HepG2 (cell line): ENCODE data around the gene ACTN4. TPM values are rescaled to one million over a fixed set of nuclear protein-coding genes. Genes with fewer than 3 reads are reported as not detected.

Experiments used
- ATAC-seq: fragments of 200-7000 bp; cut with Tn5 transposase; 3 replicates; pipeline ENCODE4 v1.9.1; 2020; ENCODE audit warnings: mild to moderate bottlenecking, moderate library complexity
- BruUV-seq: library from RNA; stranded (reverse); fragments of 400-500 nt; replicated peaks from 2 replicates; lab custom pipeline; 2021; lab: Mats Ljungman, UMichigan
- CTCF ChIA-PET: fragments of 300-600 bp; formaldehyde crosslinking; extraction: SDS; loops from one replicate; lab custom pipeline; 2021; ENCODE audit warnings: low total read pairs, inconsistent platforms, low intra/inter-chr PET ratio; lab: Yijun Ruan, JAX
- POLR2A ChIA-PET: fragments of 350-600 bp; sonication (Branson Sonifier 250); formaldehyde crosslinking; loops from one replicate; lab custom pipeline; 2020; ENCODE audit warnings: antibody characterized with exemption, inconsistent platforms; lab: Yijun Ruan, JAX
- DNase-seq: peaks from one replicate; pipeline ENCODE4 v3.0.0-alpha.2; 2015; ENCODE audit warnings: low spot score
- FAIRE-seq: peaks from 3 replicates; lab custom pipeline; 2011; peaks lifted over from hg19 to GRCh38; lab: Jason Lieb, UNC
- H2AFZ ChIP-seq: one replicate; pipeline ENCODE4 v1.6.1; 2011; ENCODE audit warnings: low read length, inconsistent platforms
- H3K27ac ChIP-seq: fragments of 300-600 bp; 3 replicates; pipeline ENCODE4 v1.8.0; 2011; ENCODE audit warnings: mixed run types, mild to moderate bottlenecking, mixed read lengths, low read length, inconsistent platforms; ENCODE audit not compliant: insufficient read depth; ENCODE audit errors: extremely low read length
- H3K27me3 ChIP-seq, 2 experiments: fragments of 200-600 bp in 1 of 2; 2 replicates in 1 of 2; 3 replicates in 1 of 2; pipeline versions ENCODE4 v1.6.0 to v1.8.0; 2011; ENCODE audit warnings: low read length in 2 of 2, mild to moderate bottlenecking in 2 of 2, moderate library complexity in 2 of 2, inconsistent platforms in 1 of 2; ENCODE audit not compliant: insufficient read depth in 2 of 2, control insufficient read depth in 1 of 2
- H3K36me3 ChIP-seq, 2 experiments: fragments of 200-600 bp in 1 of 2; replicated peaks in 1 of 2; 2 replicates in 1 of 2; 3 replicates in 1 of 2; pipeline versions ENCODE4 v1.5.1 to v1.8.0; 2011; ENCODE audit warnings: low read length in 2 of 2, inconsistent platforms in 1 of 2; ENCODE audit not compliant: insufficient read depth in 2 of 2, control insufficient read depth in 1 of 2
- H3K4me1 ChIP-seq: 2 replicates; pipeline ENCODE4 v1.5.1; 2012; ENCODE audit warnings: low read length, inconsistent platforms; ENCODE audit not compliant: insufficient read depth
- H3K4me2 ChIP-seq: 2 replicates; pipeline ENCODE4 v1.6.0; 2011; ENCODE audit warnings: low read depth, low read length, inconsistent platforms
- H3K4me3 ChIP-seq, 3 experiments: fragments of 200-600 bp in 1 of 3; sonication (generic), shearing (Covaris generic) in 1 of 3; replicated peaks in 1 of 3; 2 replicates each; pipeline ENCODE4 v1.5.1; 2011 to 2016; ENCODE audit warnings: low read length in 3 of 3, inconsistent platforms in 2 of 3, low read depth in 2 of 3, mild to moderate bottlenecking in 2 of 3, control low read depth in 1 of 3, mixed read lengths in 1 of 3; ENCODE audit not compliant: insufficient read depth in 1 of 3
- H3K79me2 ChIP-seq: one replicate; pipeline ENCODE4 v1.6.1; 2011; ENCODE audit warnings: low read length, inconsistent platforms; ENCODE audit not compliant: insufficient read depth
- H3K9ac ChIP-seq: 2 replicates; pipeline ENCODE4 v1.6.0; 2011; ENCODE audit warnings: mild to moderate bottlenecking, low read depth, low read length, inconsistent platforms; ENCODE audit not compliant: insufficient read depth
- H3K9me3 ChIP-seq: 2 replicates; pipeline ENCODE4 v1.5.1; 2012; ENCODE audit warnings: mild to moderate bottlenecking, low read length
- H4K20me1 ChIP-seq: 2 replicates; pipeline ENCODE4 v1.6.0; 2011; ENCODE audit warnings: inconsistent platforms, mild to moderate bottlenecking, low read length, moderate library complexity; ENCODE audit not compliant: insufficient read depth
- AGO2 ChIP-seq: fragments of 200-400 bp; formaldehyde crosslinking; optimal IDR thresholded peaks from 2 replicates; pipeline ENCODE3; 2017; ENCODE audit warnings: mild to moderate bottlenecking, low read depth, low read length, moderate library complexity
- NONO ChIP-seq, 2 experiments: fragments of 450-650 bp in 1 of 2; sonication (generic) in 1 of 2; formaldehyde crosslinking in 1 of 2; IDR thresholded peaks in 1 of 2; conservative IDR thresholded peaks in 1 of 2; 2 replicates each; pipeline versions ENCODE4 v1.6.1 to v1.8.0; 2017 to 2022; ENCODE audit warnings: mild to moderate bottlenecking in 1 of 2, missing genetic modification reagents in 1 of 2, moderate library complexity in 1 of 2
- NPAS2 ChIP-seq: sonication (generic); formaldehyde crosslinking; IDR thresholded peaks from 2 replicates; pipeline ENCODE4 v1.8.0; 2022; ENCODE audit warnings: mild to moderate bottlenecking, missing genetic modification reagents, borderline replicate concordance
- RBM22 ChIP-seq: fragments of 200-400 bp; formaldehyde crosslinking; optimal IDR thresholded peaks from 2 replicates; pipeline ENCODE3; 2017; ENCODE audit warnings: mild to moderate bottlenecking, low read length, moderate library complexity
- ZNF510 ChIP-seq: sonication (generic); formaldehyde crosslinking; IDR thresholded peaks from 2 replicates; pipeline ENCODE4 v1.4.0; 2020; ENCODE audit warnings: low read depth, mild to moderate bottlenecking, missing genetic modification reagents
- ZNF652 ChIP-seq: IDR thresholded peaks from 2 replicates; pipeline ENCODE4 v1.6.1; 2016; ENCODE audit warnings: low read depth, borderline replicate concordance
- WGBS: methylation state at CpG from one replicate; pipeline ENCODE4 v1.1.6; 2017; ENCODE audit warnings: low lambda C conversion rate; 5-methylcytosine and 5-hydroxymethylcytosine counted together
- in situ Hi-C: cut with HindIII; loops from 2 replicates; pipeline ENCODE4 v1.10.0; 2017; ENCODE audit warnings: low pct_unique_long_range_greater_than_20kb; ENCODE audit not compliant: extremely low pct_ligation_motif_present
- intact Hi-C: fragments of 100-400 bp; cut with micrococcal nuclease; formaldehyde crosslinking; loops from one replicate; pipeline ENCODE4 v1.10.0; 2022; ENCODE audit not compliant: unreplicated experiment
- polyA plus RNA-seq, 8 experiments: library from polyadenylated mRNA; depleted of rRNA in 3 of 8; stranded (reverse) in 7 of 8; unstranded in 1 of 8; fragments of >200 nt; fragmentation: Illumina TruSeq in 4 of 8; extraction: Trizol in 4 of 8; gene quantifications; 2 replicates each; pipeline versions ENCODE4 v1.2.1 to v1.2.3, GENCODE V29; 2011 to 2016; ENCODE audit warnings: low read depth in 4 of 8, missing spikeins in 1 of 8, mixed read lengths in 1 of 8; ENCODE audit not compliant: insufficient read depth in 1 of 8
- total RNA-seq, 5 experiments: library from RNA; depleted of rRNA; stranded (reverse); fragments of >200 nt; fragmentation: Illumina TruSeq; extraction: Trizol; gene quantifications; 2 replicates each; pipeline ENCODE4 v1.2.3, GENCODE V29; 2016; ENCODE audit warnings: low read depth in 1 of 5
- TF ChIP-seq, protein P1 (sequence below): sonication (generic); formaldehyde crosslinking; IDR thresholded peaks from 2 replicates; pipeline ENCODE4 v1.5.1; 2020; ENCODE audit warnings: mild to moderate bottlenecking, missing genetic modification reagents, moderate library complexity

The ACTN4 gene
- total and polyA plus RNA-seq, 2 of the 13 experiments (the other 11 are each of a cell fraction or from before 2014, with no cell fraction given) = 171 to 192 TPM

- 93% methylated on average over 25 of the region's 27 CpGs for WGBS
- H3K9ac ChIP-seq = no peak overlapping the region
- no TSS peak for BruUV-seq
These were observed 62.4 kb downstream of the ACTN4 start for GRCh38 chr19:38709671-38710415.

More at GRCh38 chr19:38709671-38710415, 62.4 kb downstream of the ACTN4 start:
- ATAC-seq (no peak), DNase-seq (no peak), FAIRE-seq (no peak)
- in situ Hi-C loops (no loop called here), intact Hi-C loops (no loop called here)
- peaks cover 33% of the 10 kb centered on the region for H3K4me1 ChIP-seq
- no peaks in the 10 kb centered on the region for H3K27me3 ChIP-seq
- H4K20me1 ChIP-seq = no peaks in the 10 kb centered on the region
- ChIA-PET POLR2A (interaction anchor here (4.2 kb wide), 1 partner anchor 9 kb away, joined by 15 read pairs; no protein-coding TSS in a partner anchor), CTCF (no interaction called here)
- H3K79me2 ChIP-seq = peaks cover 2% of the 10 kb centered on the region
- TF ChIP-seq ZNF510 = no peak
- peak; percentile 93 for TF ChIP-seq AGO2
- TF ChIP-seq ZNF652 (CRISPR knock-in tag) = peak; percentile 66
- TF ChIP-seq NONO (IDR thresholded peaks at IDR 0.05) = no peak
- TF ChIP-seq NONO (CRISPR knock-in tag; conservative IDR thresholded peaks at IDR 0.05) = peak; percentile 35; the same call in 1 of the 2 replicates
- peak; percentile 21 for TF ChIP-seq RBM22
- TF ChIP-seq, protein P1, sequence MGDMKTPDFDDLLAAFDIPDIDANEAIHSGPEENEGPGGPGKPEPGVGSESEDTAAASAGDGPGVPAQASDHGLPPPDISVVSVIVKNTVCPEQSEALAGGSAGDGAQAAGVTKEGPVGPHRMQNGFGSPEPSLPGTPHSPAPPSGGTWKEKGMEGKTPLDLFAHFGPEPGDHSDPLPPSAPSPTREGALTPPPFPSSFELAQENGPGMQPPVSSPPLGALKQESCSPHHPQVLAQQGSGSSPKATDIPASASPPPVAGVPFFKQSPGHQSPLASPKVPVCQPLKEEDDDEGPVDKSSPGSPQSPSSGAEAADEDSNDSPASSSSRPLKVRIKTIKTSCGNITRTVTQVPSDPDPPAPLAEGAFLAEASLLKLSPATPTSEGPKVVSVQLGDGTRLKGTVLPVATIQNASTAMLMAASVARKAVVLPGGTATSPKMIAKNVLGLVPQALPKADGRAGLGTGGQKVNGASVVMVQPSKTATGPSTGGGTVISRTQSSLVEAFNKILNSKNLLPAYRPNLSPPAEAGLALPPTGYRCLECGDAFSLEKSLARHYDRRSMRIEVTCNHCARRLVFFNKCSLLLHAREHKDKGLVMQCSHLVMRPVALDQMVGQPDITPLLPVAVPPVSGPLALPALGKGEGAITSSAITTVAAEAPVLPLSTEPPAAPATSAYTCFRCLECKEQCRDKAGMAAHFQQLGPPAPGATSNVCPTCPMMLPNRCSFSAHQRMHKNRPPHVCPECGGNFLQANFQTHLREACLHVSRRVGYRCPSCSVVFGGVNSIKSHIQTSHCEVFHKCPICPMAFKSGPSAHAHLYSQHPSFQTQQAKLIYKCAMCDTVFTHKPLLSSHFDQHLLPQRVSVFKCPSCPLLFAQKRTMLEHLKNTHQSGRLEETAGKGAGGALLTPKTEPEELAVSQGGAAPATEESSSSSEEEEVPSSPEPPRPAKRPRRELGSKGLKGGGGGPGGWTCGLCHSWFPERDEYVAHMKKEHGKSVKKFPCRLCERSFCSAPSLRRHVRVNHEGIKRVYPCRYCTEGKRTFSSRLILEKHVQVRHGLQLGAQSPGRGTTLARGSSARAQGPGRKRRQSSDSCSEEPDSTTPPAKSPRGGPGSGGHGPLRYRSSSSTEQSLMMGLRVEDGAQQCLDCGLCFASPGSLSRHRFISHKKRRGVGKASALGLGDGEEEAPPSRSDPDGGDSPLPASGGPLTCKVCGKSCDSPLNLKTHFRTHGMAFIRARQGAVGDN (CRISPR knock-in tag) = peak; percentile 30; the same call in 1 of the 2 replicates
- TF ChIP-seq NPAS2 (CRISPR knock-in tag) = no peak
- H3K4me2 ChIP-seq = no peak overlapping the region
- no peaks in the 10 kb centered on the region for H3K9me3 ChIP-seq
- H2AFZ ChIP-seq = no peak overlapping the region
- H3K27ac ChIP-seq = peak overlapping the region; percentile 27
- H3K4me3 ChIP-seq = no peak overlapping the region
- peaks cover 73 to 97% of the 10 kb centered on the region in 2 experiments for H3K36me3 ChIP-seq
